HG02852 (cell line): ENCODE data around the gene ZNF792.
"Not testable (repeated sequence)": the region's sequence is repeated elsewhere in the genome, so short reads cannot be mapped to it uniquely, and the experiment has no call there.

Source experiments
- ATAC-seq: cut with Tn5 transposase; IDR thresholded peaks from one replicate; pipeline ENCODE4 v1.9.1; 2021; ENCODE audit warnings: mild to moderate bottlenecking, moderate library complexity; ENCODE audit not compliant: unreplicated experiment

ZNF792 gene

GRCh38 chr19:34998777-34999497 is 34.9 kb upstream of the ZNF792 start:
- ATAC-seq: no peak

GRCh38 chr19:34998224-34998623 is 34.2 kb upstream of the ZNF792 start:
- not testable (repeated sequence) for ATAC-seq

- ATAC-seq: no peak
Measured at GRCh38 chr19:34997071-34997617, 33.1 kb upstream of the ZNF792 start.

DNA sequence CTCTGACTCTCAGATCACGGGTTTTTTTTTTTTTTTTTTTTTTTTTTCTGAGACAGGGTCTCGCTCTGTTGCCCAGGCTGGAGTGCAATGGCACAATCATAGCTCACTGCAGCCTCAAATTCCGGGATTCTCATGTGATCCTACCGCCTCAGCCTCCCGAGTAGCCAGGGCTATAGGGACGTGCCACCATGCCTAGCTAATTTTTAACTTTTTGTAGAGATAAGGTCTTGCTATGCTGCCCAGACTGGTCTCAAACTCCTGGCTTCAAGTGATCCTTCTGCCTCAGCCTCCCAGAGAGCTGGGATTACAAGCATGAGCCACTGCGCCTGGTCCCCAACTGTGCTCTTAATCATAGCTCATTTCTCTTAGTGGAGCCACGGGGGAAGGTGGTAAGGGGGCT is 31.5 kb upstream of the ZNF792 start:
- no peak for ATAC-seq

- no peak for ATAC-seq
Measured at GRCh38 chr19:34994643-34995541, 30.9 kb upstream of the ZNF792 start.

GRCh38 chr19:34994286-34994642 is 30.2 kb upstream of the ZNF792 start:
- ATAC-seq: no peak

GRCh38 chr19:34992582-34992981 is 28.6 kb upstream of the ZNF792 start:
- not testable (repeated sequence) for ATAC-seq

- no peak for ATAC-seq
Measured at GRCh38 chr19:34991542-34992333, 27.7 kb upstream of the ZNF792 start.

GRCh38 chr19:34990578-34991192 is 26.7 kb upstream of the ZNF792 start:
- no peak for ATAC-seq

DNA sequence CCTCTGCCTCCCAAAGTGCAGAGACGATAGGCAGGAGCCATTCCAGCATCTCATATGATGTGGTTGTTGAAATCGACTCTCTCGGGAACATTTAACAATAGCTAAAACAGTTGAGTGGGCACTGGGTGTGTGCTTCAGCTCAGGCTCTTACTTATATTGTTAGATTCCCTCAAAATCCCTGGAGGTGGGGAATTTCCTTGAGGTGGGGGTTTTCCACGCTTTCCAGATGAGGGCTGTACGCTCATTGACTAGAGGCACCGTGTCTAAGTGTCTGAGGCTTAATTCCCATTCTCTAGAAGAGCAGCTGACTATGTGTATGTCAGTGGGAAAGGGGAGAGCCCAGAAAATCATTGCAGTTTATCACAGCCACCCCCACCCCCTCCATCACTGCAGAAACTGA is 25.3 kb upstream of the ZNF792 start:
- no peak for ATAC-seq

- ATAC-seq: no peak
Measured at GRCh38 chr19:34988119-34988518, 24.1 kb upstream of the ZNF792 start.

DNA sequence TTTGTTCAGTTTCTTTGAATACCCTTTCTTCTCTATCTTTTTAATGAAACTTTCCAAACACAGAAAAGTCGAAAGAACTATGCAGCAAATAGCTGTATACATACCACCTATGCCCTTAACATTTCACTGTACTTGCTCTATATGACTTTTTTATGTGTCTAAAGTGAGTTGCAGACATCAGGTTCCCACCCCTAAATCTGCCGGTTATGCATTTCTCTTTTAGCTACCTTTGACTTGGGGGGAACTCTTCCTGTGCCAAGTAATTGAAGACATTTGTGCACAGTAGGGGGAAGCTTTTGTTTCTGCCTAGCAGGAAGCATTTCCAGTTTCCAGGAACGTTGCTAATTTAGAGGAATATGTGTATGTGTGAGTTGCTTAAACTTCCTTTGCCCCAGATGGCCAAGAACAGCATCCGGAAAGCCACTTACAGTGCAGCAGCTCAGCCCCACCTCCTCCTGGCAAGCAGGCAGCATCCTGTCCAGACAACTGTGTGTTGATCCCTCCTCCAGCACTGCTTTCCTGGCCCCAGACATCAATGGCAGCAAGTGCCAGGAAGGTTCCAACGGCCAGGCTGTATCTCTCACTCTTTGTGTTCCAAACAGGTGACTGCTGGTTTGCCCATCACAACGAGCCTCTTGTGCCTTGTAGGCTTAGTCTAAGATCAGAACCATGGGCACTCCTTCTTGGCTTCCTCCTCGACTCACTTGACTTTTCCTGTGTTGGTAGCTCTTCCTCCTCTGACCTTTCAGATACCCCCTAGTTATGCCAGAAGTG is 21.4 kb upstream of the ZNF792 start:
- ATAC-seq: no peak

DNA sequence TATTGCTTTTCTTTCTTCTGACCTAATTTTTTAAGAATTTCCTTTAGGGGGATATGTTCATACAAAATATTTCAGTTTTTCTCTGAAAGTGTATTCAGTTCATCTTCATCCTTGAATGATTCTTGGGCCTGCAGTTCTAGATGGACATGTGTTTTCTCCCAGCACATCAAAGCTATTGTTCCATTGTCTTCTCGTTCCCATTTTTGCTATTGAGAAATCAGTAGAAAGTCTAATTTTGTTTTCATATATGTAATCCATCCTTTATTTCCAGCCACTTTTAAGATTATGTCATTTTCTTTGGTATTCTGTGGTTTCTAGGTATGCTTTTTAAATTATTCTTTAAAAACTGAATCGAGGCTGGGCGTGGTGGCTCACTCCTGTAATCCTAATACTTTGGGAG is 20.3 kb upstream of the ZNF792 start:
- ATAC-seq: no peak

GRCh38 chr19:34983786-34984185 is 19.8 kb upstream of the ZNF792 start:
- ATAC-seq: no peak

DNA sequence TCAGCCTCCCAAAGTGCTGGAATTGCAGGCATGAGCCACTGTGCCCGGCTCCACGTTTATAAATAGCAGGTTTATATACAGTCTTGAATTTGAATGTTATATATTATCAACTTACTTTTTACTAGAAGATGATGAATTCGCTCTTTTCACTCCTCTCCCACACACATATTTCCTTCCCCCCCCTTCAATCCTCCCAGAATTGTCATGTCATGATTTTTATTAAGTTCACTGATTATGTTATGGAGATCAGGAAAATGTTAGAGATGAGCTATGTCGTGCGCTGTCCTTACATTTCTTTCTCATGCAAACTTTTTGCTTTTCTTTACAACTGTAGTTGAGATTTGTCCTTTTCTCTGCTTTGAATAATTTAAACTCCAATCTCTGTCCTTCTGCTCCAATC is 18.2 kb upstream of the ZNF792 start:
- no peak for ATAC-seq

GRCh38 chr19:34979819-34980640 is 16.0 kb upstream of the ZNF792 start:
- no peak for ATAC-seq

DNA sequence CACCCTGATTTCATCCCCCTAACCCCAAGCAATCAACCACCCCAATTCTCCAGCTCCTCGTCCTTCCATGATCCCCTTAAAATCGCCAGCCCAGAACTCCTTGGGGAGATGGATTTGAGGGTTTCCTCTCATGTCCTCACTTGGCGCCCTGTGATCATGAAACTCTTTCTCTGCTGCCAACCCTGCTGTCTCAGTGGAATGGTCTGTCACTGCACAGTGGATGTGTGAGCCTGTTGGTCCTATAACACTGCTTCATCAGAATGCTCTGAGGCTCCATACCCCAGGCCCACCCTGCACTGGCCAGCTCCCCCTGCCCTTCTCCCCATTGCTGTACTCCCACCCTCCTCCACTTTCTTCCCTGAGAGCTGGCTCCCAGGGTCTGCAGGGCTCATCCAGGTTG is 12.6 kb upstream of the ZNF792 start:
- no peak for ATAC-seq

- no peak for ATAC-seq
Measured at GRCh38 chr19:34975056-34975455, 11.0 kb upstream of the ZNF792 start.

GRCh38 chr19:34974646-34975045 is 10.6 kb upstream of the ZNF792 start:
- no peak for ATAC-seq
